Measurements from ENCODE around the gene FOXE1. TPM values are rescaled to one million over a fixed set of nuclear protein-coding genes. Genes with fewer than 3 reads are reported as not detected.

FOXE1 gene
- total RNA-seq, 1 experiment from 2014 or later, result not detected

- H3K4ac ChIP-seq (ENCODE audit: low read depth, low read length), result no peak overlapping the region
- H3T11ph ChIP-seq (ENCODE audit: low read length), result no peak overlapping the region
- H3K18ac ChIP-seq (ENCODE audit: insufficient read length, low read depth, low read length), result no peak overlapping the region
- H3K56ac ChIP-seq (ENCODE audit: insufficient read length, low read depth, low read length), result no peak overlapping the region
- no peak overlapping the region for H2AFZ ChIP-seq (ENCODE audit: low read length)
- Mint-ChIP-seq H3K27me3 (ENCODE audit: low read depth) (peaks cover 93% of the 10 kb centered on the region), H3K36me3 (ENCODE audit: insufficient read depth in 1 of 3, low read depth in 3 of 3) (peaks cover 0 to 1% (median 0%) of the 10 kb centered on the region in 3 experiments; a peak in 3 of 7 replicates), H3K27ac (no peak overlapping the region), H3K4me3 (no peak overlapping the region), H3K4me1 (peaks cover 17 to 40% of the 10 kb centered on the region in 2 experiments), H3K9me3 (peaks cover 3% of the 10 kb centered on the region in 2 experiments; a peak in 2 of 5 replicates)
- H3K79me1 ChIP-seq (ENCODE audit: insufficient read depth, low read depth, low read length, poor library complexity, severe bottlenecking), result no peaks in the 10 kb centered on the region
- H3K4me2 ChIP-seq (ENCODE audit: insufficient read depth, insufficient read length, low read length), result no peak overlapping the region
- no peak overlapping the region for H3K9ac ChIP-seq (ENCODE audit: extremely low read depth, insufficient read length, low read length)
- no peak overlapping the region for H4K5ac ChIP-seq (ENCODE audit: insufficient read length, low read depth, low read length)
- H2BK12ac ChIP-seq (ENCODE audit: insufficient read length, low read depth, low read length), result no peak overlapping the region
- H2BK120ac ChIP-seq (ENCODE audit: low read depth, low read length, poor library complexity, severe bottlenecking), result no peak overlapping the region
- H3K9me3 ChIP-seq (ENCODE audit: control insufficient read depth, low read depth, low read length), result no peaks in the 10 kb centered on the region
- peaks cover 94% of the 10 kb centered on the region for H3K27me3 ChIP-seq (ENCODE audit: insufficient read depth, low read length)
- no peak overlapping the region for H3K14ac ChIP-seq (ENCODE audit: insufficient read depth, low read length)
- H3K79me2 ChIP-seq (ENCODE audit: insufficient read depth, low read length), result no peaks in the 10 kb centered on the region
- no peak for DNase-seq
- WGBS (ENCODE audit: extremely low coverage, insufficient read length, low lambda C conversion rate), result no CpG with 5 or more reads among the region's 13 CpGs
- H2BK5ac ChIP-seq (ENCODE audit: insufficient read length, low read length), result no peak overlapping the region
- no peak overlapping the region for H4K91ac ChIP-seq (ENCODE audit: insufficient read length, low read depth, low read length)
- peaks cover 4% of the 10 kb centered on the region; the same call in 1 of the 2 replicates for H3K4me1 ChIP-seq (ENCODE audit: insufficient read depth, low read length)
- H2AK5ac ChIP-seq (ENCODE audit: insufficient read length, low read length), result no peak overlapping the region
- H4K20me1 ChIP-seq (ENCODE audit: control insufficient read depth, insufficient read depth, insufficient read length), result no peaks in the 10 kb centered on the region
- no peak for TF ChIP-seq CTCF (conservative IDR thresholded peaks at IDR 0.05)
- H2BK20ac ChIP-seq (ENCODE audit: low read depth, low read length, poor library complexity, severe bottlenecking), result no peak overlapping the region
- H2BK15ac ChIP-seq (ENCODE audit: low read depth, low read length), result no peak overlapping the region
- no peak overlapping the region for H4K8ac ChIP-seq (replicated peaks; ENCODE audit: insufficient read length, low read depth, low read length)
- H3K23ac ChIP-seq (ENCODE audit: insufficient read length, low read depth, low read length), result no peak overlapping the region
- peaks cover 22% of the 10 kb centered on the region for H3K23me2 ChIP-seq (ENCODE audit: insufficient read length, low read depth, low read length, poor library complexity, severe bottlenecking)
- H3K27ac ChIP-seq (ENCODE audit: insufficient read length, low read depth, low read length), result no peak overlapping the region
Measured at GRCh38 chr9:97850746-97851445, 2.1 kb upstream of the FOXE1 start.
